Stimulated activated CD8-positive, alpha-beta memory T cell treated with anti-CD3 and anti-CD28 coated beads, Interleukin-2, amount 100 ng/mL, for 48 hours (primary cell): ENCODE results near the gene LYZL6.

Source experiments
- DNase-seq, 2 donors: peaks; one replicate each; pipeline ENCODE4 v3.0.0-alpha.2; 2020; ENCODE audit warnings: low read depth in 2 of 2

LYZL6 gene

DNA sequence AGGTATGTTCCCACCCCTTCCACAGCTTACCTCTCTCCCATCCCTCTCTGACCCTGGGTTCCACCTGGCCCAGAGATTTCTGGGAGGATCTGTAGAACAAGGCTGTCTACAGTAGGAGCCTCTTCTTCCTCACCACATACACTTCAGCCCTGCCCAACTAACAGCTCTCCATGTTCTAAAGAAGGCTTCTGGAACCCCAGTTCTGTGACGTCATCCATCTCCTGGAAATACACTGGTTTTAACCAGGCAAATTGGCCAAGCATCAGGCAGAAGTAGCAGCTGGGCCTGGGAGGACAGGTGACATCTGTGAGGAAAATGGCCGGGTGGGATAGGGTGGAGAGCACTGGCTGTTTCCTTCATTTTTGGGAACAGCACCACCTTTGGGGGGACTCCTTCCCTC, at the start of gene LYZL6:
Gene LYZL6, minus strand, starts transcription at position 177 of the 400 bp plus-strand sequence. CDS start 4,357 bp downstream, outside the sequence.
- DNase-seq, result no peak

GRCh38 chr17:35991075-35991474, 47.6 kb upstream of the LYZL6 start:
- DNase-seq, result no peak

DNA sequence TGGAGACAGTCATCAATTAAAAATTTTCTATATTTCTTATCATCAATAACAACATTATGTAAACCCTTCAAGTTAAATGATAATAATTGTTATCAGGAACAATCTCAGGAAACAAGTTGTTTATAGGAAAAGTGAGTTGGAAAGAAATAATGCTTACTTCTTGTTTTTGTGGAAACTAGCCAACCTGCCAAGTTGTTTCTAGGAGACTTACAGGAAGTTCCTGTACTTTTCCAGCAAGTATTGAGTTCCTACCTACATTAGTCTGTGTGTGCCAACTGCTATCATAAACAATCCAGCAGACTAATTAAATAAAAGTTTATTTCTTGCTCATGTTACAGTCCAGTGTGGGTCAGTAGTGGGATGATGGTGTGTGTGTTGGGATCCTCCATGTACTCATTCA, 44.7 kb upstream of the LYZL6 start:
- DNase-seq, result no peak

DNA sequence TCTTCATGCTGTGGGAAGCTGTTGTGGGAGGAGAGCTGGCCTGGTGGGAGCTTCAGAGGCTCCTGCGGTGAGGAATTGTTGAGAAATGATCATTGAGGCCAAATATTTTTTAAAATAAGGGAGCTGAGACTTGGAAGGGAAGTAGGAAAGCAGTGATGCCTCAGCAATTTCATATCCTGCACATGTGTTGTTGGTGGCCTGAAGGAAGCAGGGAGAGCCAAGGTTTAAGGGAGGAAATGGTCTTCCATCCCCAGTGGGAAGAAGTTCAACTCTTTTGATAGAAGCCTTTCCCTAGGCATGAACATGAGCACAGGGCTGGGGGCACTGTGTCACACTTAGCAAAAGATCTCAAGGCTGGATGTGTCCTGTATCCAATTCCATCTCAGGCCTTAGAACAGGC, 43.1 kb upstream of the LYZL6 start, which contains the start of gene CCL14:
Gene CCL14, minus strand, starts transcription at position 87 of the 400 bp plus-strand sequence. Its CDS starts 80 bp downstream, at position 7.
- DNase-seq, result no peak

DNA sequence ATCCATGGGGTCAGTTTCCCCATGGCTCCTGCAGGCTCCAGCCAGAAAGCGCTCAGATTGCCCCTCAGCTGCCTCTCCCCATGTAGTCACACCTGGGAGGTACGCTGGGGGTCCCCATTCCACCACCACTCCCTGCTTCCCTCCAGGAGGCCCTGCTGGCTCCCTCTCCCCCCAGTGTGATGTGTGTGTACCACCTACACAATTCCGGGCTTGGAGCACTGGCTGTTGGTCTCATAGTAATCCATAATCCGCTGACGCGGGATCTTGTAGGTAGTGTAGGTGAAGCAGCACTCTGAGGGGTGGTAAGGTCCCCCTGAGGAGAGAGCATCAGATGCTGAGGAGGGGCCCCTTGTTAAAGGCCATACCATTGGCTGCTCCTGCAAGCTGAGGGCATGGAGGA, 40.6 kb upstream of the LYZL6 start:
- DNase-seq, result no peak

GRCh38 chr17:35982409-35983191, 39.1 kb upstream of the LYZL6 start:
- DNase-seq, result no peak

- DNase-seq, result no peak
These were observed 38.4 kb upstream of the LYZL6 start for GRCh38 chr17:35981908-35982330.

DNA sequence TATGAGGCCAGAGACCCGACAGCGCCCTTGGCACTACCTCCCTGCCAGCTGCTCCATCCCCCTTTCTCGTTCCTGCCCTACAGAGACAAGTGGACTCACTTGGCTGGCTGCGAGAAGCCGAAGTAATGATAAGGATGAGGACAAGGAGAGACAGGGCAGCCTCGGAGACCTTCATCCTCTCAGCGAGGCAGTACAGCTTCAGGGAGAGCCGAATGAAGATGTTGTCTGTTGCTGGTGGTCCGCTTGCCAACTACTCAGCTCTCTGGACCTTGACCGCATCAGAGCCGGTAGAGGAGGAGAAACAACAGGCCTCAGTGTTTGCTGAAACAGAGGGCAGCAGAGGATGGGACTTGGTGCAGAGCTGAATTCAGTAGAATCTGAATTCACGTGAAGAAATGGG, 37.7 kb upstream of the LYZL6 start, which contains the start of gene CCL16:
Gene CCL16, minus strand, starts transcription at position 252 of the 400 bp plus-strand sequence. Its CDS starts 77 bp downstream, at position 175.
- no peak for DNase-seq

GRCh38 chr17:35978346-35978745, 34.8 kb upstream of the LYZL6 start:
- DNase-seq, result no peak

DNA sequence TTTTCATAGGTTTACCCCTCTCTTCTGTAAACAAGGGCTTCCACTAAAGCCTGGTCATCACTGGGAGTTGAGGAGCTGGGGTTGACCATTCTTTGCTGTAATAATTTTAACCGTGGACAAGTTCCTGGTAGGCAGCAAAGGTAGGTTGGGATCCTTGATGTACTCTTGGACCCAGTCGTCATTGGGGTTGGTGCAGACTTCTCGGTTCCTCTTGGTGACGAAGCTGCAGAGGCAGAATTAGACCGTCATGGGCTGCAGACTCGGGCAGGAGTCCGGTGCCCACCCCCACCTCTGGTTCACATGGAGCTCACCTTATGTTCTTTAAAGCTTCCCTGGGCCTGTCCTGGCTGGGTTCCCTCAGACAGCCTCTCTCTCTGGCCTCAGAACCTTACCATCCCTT, 34.0 kb upstream of the LYZL6 start:
- DNase-seq, result no peak

DNA sequence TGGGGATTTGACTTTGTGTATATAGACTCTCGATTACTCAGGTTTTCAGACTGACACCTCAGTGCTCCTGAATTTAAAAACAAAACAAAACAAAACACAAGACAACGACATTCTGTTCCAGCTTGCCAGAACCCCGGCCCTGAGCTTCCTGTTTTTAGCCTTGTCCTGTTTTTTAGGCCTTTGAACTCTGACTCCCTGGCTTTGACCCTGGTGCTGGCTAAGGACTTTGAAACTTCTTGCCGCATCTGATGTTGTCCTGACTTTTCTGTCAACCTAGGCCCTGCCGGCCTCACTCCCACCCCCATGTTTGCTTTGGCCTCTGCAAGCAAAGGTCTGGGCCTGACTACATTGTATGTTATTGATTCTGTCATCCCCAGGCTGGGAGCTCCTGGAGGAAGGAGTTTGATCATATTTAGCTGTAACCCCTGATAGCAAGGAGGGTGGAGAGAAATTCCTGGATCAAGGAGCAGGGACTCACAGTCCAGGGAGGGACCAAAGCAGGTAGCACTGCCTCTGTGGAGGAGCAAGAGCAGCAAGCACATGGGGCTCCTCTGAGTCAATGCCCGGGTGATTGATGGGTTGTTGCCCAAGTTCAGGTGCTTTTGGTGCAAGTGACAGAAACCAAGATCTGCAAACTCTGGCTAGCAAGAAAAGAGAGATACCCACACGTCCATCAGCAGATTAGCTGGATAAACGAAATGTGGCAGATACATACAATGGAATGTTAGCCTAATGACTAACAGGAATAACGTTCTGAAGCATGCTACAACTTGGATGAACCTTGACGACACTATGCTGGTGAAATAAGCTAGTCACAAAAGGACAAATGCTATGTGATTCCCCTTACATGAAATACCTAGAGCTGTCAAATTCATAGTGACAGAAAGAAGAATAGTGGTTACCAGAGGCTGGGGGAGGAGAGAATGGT, 30.1 kb upstream of the LYZL6 start:
- no peak for DNase-seq

- DNase-seq, result no peak
These were observed 29.4 kb upstream of the LYZL6 start for GRCh38 chr17:35972945-35973332.

GRCh38 chr17:35972535-35972934, 29.0 kb upstream of the LYZL6 start:
- DNase-seq, result no peak

DNA sequence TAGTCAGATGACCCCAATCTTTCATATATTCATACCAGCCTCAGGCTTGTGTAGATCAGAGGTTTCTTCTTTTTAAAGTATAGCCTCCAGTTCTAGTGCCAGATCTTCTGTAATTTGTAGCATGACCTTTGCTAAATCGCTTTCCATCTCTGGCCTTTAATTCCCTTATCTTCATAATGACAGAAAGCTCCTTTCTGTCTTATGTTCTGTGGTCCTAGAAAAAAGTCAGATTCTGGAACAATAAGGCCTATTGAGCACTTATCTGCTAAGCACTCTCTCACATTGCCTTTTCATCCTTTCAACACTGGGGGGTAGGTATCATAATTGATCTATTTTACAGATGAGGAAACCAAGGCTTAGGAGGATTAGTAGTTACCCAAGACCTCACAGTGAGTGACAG, 28.6 kb upstream of the LYZL6 start:
- DNase-seq, result no peak

GRCh38 chr17:35969558-35970380, 26.3 kb upstream of the LYZL6 start:
- DNase-seq, result peak; percentile 57 to 64

DNA sequence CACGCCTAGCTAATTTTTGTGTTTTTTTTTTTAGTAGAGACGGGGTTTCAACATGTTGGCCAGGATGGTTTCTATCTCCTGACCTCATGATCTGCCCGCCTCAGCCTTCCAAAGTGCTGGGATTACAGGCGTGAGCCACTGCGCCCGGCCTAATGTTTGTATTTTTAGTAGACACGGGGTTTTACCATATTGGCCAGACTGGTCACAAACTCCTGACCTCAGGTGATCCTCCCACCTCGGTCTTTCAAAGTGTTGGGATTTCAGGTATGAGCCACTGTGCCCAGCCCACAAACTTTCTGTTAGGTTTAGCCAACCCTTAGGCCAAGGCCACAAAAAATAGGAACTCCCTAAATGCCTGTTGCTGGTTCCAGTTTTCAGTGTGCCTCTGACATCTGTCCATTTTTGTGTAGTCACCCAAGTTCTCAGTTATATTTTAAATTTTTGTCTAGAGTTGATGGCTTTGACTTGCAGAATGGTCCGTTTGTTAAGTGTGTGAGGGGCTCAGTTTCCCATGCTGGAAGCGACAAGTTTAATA, 25.1 kb upstream of the LYZL6 start:
- no peak for DNase-seq

GRCh38 chr17:35965272-35965671, 21.8 kb upstream of the LYZL6 start:
- no peak for DNase-seq

GRCh38 chr17:35963663-35964062, 20.1 kb upstream of the LYZL6 start:
- no peak for DNase-seq

DNA sequence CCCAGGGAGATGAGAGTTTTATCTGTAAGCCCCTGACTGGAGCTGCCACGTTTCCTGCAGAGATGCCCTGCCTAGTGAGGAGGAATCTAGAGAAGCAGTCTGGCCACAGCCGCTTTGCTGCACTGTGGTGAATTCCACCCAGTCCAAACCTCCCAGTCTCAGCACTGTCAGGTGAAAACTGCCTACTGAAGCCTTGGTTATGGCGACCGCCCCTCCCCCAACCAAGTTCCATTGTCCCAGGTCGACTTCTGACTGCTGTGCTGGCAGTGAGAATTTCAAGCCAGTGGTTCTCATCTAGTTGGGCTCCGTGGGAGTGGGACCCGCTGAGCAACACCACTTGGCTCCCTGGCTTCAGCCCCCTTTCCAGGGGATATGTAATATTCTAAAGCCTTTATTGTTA, 10.2 kb upstream of the LYZL6 start:
- DNase-seq, result no peak

GRCh38 chr17:35949401-35949800, 5.9 kb upstream of the LYZL6 start:
- no peak for DNase-seq

- DNase-seq, result no peak
These were observed 4.6 kb upstream of the LYZL6 start for GRCh38 chr17:35948092-35948491.
